ENCODE measurements around the gene MBD3L1.

GRCh38 chr19:8831832-8832131 lies 395 bp upstream of the MBD3L1 start:
- TF ChIP-seq TAF1 (IDR thresholded peaks at IDR 0.05; ENCODE audit: low read depth, low read length) (no peak), POLR2A (IDR thresholded peaks at IDR 0.05; ENCODE audit: low read depth, low read length) (no peak)

All from GM12891 (cell line).